ENCODE measurements around the gene OBSL1. TPM values are rescaled to one million over a fixed set of nuclear protein-coding genes. Genes with fewer than 3 reads are reported as not detected.

OBSL1 gene
- total and polyA plus RNA-seq, 10 of the 15 experiments (the other 5 are each of a cell fraction or from before 2014, with no cell fraction given), result 0.14 to 0.77 TPM; not detected in 8

DNA sequence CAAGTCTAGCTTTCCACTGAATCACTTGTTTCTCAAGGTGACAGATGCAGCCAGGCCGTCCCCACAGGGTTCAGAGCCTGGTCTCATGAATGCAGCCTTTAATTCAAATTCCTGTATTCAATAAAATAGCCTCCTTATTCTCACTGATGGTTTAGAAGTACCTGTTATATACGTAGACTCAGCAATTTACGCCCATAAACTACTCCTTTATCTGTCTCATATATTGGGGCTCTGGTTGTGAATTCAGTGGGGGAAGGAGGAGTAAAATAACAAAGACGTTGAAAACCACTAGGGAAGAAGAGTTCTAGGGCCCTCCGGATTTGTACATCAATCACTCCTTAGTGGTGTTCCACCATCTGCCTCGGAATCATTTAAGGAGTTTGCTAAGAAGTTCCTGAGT, 1.7 kb downstream of the OBSL1 start:
- ChIA-PET CTCF (no interaction called here), POLR2A (no interaction called here), RAD21 (ENCODE audit: unreplicated experiment) (no interaction called here), SMC1A (ENCODE audit: uncharacterized antibody, unreplicated experiment) (no interaction called here)
- Histone ChIP-seq H3K4me3 (no peak overlapping the region), H3K4me1 (ENCODE audit: control insufficient read depth, insufficient read depth, low read length) (no peaks in the 10 kb centered on the region), H3K4me2 (ENCODE audit: control insufficient read depth, insufficient read depth) (no peak overlapping the region), H3K36me3 (ENCODE audit: control insufficient read depth in 2 of 2, insufficient read depth in 2 of 2, low read length in 1 of 2) (no peaks in the 10 kb centered on the region), H3K9me3 (replicated peaks; ENCODE audit: control insufficient read depth, insufficient read depth, low read length) (no peaks in the 10 kb centered on the region), H2AFZ (ENCODE audit: control insufficient read depth, low read depth, low read length) (no peak overlapping the region), H3K27me3 (replicated peaks in 1 of 2; ENCODE audit: control insufficient read depth in 2 of 2, insufficient read depth in 2 of 2, low read length in 1 of 2) (peaks cover 2 to 5% of the 10 kb centered on the region in 2 experiments; a peak in 3 of 4 replicates), H3K27ac (ENCODE audit: control insufficient read depth, insufficient read depth) (no peak overlapping the region), H3K79me2 (ENCODE audit: control insufficient read depth, insufficient read depth, low read length) (no peaks in the 10 kb centered on the region), H4K20me1 (ENCODE audit: control insufficient read depth, insufficient read depth) (no peaks in the 10 kb centered on the region), H3K9ac (ENCODE audit: control insufficient read depth, insufficient read depth, low read length) (no peak overlapping the region)
- no peak for DNase-seq (ENCODE audit: low read depth, low spot score)
- BruUV-seq (replicated peaks), result no TSS peak
- in situ Hi-C loops (cut with MboI), result no loop called here
- ATAC-seq, result no peak
- 58% methylated on average over 6 of the region's 6 CpGs for WGBS (ENCODE audit: insufficient coverage, insufficient replicate concordance, low lambda C conversion rate, missing lambda C conversion rate)
- TF ChIP-seq, protein P1, sequence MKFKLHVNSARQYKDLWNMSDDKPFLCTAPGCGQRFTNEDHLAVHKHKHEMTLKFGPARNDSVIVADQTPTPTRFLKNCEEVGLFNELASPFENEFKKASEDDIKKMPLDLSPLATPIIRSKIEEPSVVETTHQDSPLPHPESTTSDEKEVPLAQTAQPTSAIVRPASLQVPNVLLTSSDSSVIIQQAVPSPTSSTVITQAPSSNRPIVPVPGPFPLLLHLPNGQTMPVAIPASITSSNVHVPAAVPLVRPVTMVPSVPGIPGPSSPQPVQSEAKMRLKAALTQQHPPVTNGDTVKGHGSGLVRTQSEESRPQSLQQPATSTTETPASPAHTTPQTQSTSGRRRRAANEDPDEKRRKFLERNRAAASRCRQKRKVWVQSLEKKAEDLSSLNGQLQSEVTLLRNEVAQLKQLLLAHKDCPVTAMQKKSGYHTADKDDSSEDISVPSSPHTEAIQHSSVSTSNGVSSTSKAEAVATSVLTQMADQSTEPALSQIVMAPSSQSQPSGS (IDR thresholded peaks at IDR 0.05; ENCODE audit: low read length), result no peak
- no peak for TF ChIP-seq NR2C1 (IDR thresholded peaks at IDR 0.05)
- TF ChIP-seq POLR2AphosphoS5 (IDR thresholded peaks at IDR 0.05; ENCODE audit: low read length), result no peak
- TF ChIP-seq RAD51 (IDR thresholded peaks at IDR 0.05), result no peak
- no peak for TF ChIP-seq MYB (IDR thresholded peaks at IDR 0.05; ENCODE audit: borderline replicate concordance, low read depth, low read length)
- TF ChIP-seq, protein P2, sequence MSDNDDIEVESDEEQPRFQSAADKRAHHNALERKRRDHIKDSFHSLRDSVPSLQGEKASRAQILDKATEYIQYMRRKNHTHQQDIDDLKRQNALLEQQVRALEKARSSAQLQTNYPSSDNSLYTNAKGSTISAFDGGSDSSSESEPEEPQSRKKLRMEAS (IDR thresholded peaks at IDR 0.05; ENCODE audit: low read depth, low read length), result no peak
- no peak for TF ChIP-seq MTA2 (IDR thresholded peaks at IDR 0.05; ENCODE audit: low read depth)
- TF ChIP-seq MLLT1 (IDR thresholded peaks at IDR 0.05), result no peak
- no peak for TF ChIP-seq STAT3 (IDR thresholded peaks at IDR 0.05; ENCODE audit: low read depth, low read length)
- no peak for TF ChIP-seq NFIC (IDR thresholded peaks at IDR 0.05; ENCODE audit: low read depth, low read length)
- no peak for TF ChIP-seq TCF12 (IDR thresholded peaks at IDR 0.05; ENCODE audit: low read depth, low read length)
- TF ChIP-seq HDGF (IDR thresholded peaks at IDR 0.05), result no peak
- no peak for TF ChIP-seq JUND (IDR thresholded peaks at IDR 0.05; ENCODE audit: low read depth, low read length)
- intact Hi-C loops (cut with micrococcal nuclease; ENCODE audit: unreplicated experiment), result no loop called here
- FAIRE-seq, result no peak
